Kidney (tissue), 14 donors: Measurements from ENCODE around the gene PIEZO2. TPM values are rescaled to one million over a fixed set of nuclear protein-coding genes. Genes with fewer than 3 reads are reported as not detected.

Experiments used
- DNase-seq, 5 donors: peaks; one replicate each; pipeline ENCODE4 v3.0.0-alpha.2; 2013 to 2020
- FAIRE-seq: peaks from 2 replicates; lab custom pipeline; 2012; peaks lifted over from hg19 to GRCh38; lab: Jason Lieb, UNC
- H3K27ac ChIP-seq, 2 donors: one replicate each; pipeline ENCODE4 v1.7.0; 2013; ENCODE audit warnings: low read depth in 2 of 2, low read length in 2 of 2, inconsistent platforms in 1 of 2
- H3K27me3 ChIP-seq: one replicate; pipeline ENCODE4 v1.7.1; 2013; ENCODE audit warnings: low read length, inconsistent platforms; ENCODE audit not compliant: control insufficient read depth, insufficient read depth
- H3K36me3 ChIP-seq, 3 donors: one replicate each; pipeline versions ENCODE4 v1.7.0 to v1.7.1; 2013; ENCODE audit warnings: low read length in 3 of 3, control low read depth in 1 of 3, inconsistent platforms in 1 of 3; ENCODE audit not compliant: insufficient read depth in 3 of 3, control insufficient read depth in 2 of 3
- H3K4me1 ChIP-seq, 3 donors: one replicate each; pipeline versions ENCODE4 v1.7.0 to v1.7.1; 2013; ENCODE audit warnings: low read length in 3 of 3, inconsistent platforms in 1 of 3, low read depth in 1 of 3; ENCODE audit not compliant: control insufficient read depth in 2 of 3, insufficient read depth in 2 of 3
- H3K4me3 ChIP-seq, 3 donors: one replicate each; pipeline versions ENCODE4 v1.7.0 to v1.8.1; 2013; ENCODE audit warnings: low read length in 3 of 3, control low read depth in 1 of 3, inconsistent platforms in 1 of 3
- H3K9ac ChIP-seq, 3 donors: one replicate each; pipeline versions ENCODE4 v1.7.0 to v1.7.1; 2013; ENCODE audit warnings: low read length in 3 of 3, control low read depth in 1 of 3, inconsistent platforms in 1 of 3
- H3K9me3 ChIP-seq, 3 donors: one replicate each; pipeline versions ENCODE4 v1.7.0 to v1.7.1; 2013; ENCODE audit warnings: low read length in 3 of 3, control low read depth in 1 of 3, inconsistent platforms in 1 of 3; ENCODE audit not compliant: control insufficient read depth in 2 of 3, insufficient read depth in 1 of 3
- intact Hi-C: fragments of 100-400 bp; cut with DNase I; formaldehyde crosslinking; loops from one replicate; pipeline ENCODE4 v1.11.1; 2022
- polyA plus RNA-seq: library from polyadenylated mRNA; stranded (reverse); fragments of 350-450 nt; fragmentation: Illumina TruSeq; extraction: RNeasy Lipid Tissue Mini Kit (QIAGEN cat#74804); gene quantifications from one replicate; pipeline ENCODE4 v1.2.3, GENCODE V29; 2014; ENCODE audit warnings: low read depth, low replicate concordance; ENCODE audit not compliant: insufficient read depth
- total RNA-seq: library from RNA; stranded (reverse); fragmentation: NEBNext Ultra II Directional; extraction: Animal tissue kit (Norgen Biotek cat#: 25700); gene quantifications from one replicate; pipeline ENCODE4 v1.2.1, GENCODE V29; 2021
- TF ChIP-seq, protein P1 (sequence below): IDR thresholded peaks from 3 replicates; pipeline ENCODE4 v1.5.1; 2012; ENCODE audit warnings: mild to moderate bottlenecking, moderate library complexity, borderline replicate concordance; ENCODE audit not compliant: insufficient read depth; ENCODE audit errors: extremely low read depth
- donor health status: control.
- donor health status: control.
- donor health status: control.
- donor health status: control.
- donor health status: control.
- donor health status: DM: yes; HTN: yes; CAD: no.
- donor health status: Normal renal cell carcinoma (clear cell type).

Gene PIEZO2
- total and polyA plus RNA-seq, 2 donors from 2014 or later: 1.1 to 4.1 TPM

DNA sequence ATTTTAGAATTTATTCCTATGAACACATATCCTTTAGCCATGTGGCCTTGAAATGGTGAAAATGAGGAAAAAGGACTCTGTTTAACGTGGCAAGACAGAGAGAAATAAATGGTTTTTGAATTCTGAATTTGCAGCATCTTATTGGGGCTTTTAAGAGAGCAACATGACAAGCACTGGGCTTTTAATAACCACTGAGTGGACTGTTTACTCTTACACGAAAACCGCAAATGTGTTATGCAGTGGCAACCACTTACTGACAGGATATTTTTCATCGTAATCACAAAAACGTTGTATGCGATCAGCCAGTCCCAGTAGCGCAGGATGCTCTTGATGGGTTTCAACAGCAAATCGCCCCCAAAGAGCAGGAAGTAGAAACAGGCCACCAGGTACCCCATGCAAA, 397.0 kb downstream of the PIEZO2 start:
- TF ChIP-seq, protein P1, sequence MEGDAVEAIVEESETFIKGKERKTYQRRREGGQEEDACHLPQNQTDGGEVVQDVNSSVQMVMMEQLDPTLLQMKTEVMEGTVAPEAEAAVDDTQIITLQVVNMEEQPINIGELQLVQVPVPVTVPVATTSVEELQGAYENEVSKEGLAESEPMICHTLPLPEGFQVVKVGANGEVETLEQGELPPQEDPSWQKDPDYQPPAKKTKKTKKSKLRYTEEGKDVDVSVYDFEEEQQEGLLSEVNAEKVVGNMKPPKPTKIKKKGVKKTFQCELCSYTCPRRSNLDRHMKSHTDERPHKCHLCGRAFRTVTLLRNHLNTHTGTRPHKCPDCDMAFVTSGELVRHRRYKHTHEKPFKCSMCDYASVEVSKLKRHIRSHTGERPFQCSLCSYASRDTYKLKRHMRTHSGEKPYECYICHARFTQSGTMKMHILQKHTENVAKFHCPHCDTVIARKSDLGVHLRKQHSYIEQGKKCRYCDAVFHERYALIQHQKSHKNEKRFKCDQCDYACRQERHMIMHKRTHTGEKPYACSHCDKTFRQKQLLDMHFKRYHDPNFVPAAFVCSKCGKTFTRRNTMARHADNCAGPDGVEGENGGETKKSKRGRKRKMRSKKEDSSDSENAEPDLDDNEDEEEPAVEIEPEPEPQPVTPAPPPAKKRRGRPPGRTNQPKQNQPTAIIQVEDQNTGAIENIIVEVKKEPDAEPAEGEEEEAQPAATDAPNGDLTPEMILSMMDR: no peak
- H3K9ac ChIP-seq: no peak overlapping the region
- H3K4me3 ChIP-seq: no peak overlapping the region
- no peaks in the 10 kb centered on the region for H3K27me3 ChIP-seq
- intact Hi-C loops: no loop called here
- DNase-seq: no peak
- H3K4me1 ChIP-seq: no peaks in the 10 kb centered on the region
- H3K36me3 ChIP-seq: no peaks in the 10 kb centered on the region
- H3K27ac ChIP-seq: no peak overlapping the region
- no peaks in the 10 kb centered on the region for H3K9me3 ChIP-seq
- no peak for FAIRE-seq

DNA sequence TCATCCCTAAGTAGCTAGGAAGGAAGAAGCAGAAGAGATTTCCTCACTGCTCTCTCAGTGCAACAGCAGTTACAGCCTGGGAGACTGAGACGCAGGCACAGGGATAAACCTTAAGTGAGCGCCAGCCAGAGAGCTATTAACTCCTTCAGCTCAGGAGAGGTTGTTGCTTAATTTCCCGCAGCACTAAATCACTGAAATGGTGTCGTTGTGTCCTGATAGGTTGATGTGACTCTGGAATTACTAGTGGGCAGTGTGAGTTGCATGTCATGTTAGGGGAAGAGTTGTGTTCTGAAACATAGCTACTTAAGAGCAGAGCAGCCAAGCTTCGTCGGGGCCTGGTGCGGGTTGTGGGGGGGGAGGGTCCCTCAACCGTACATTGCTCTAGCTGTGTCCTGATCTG, 397.7 kb downstream of the PIEZO2 start:
- no peaks in the 10 kb centered on the region for H3K9me3 ChIP-seq
- H3K27me3 ChIP-seq: no peaks in the 10 kb centered on the region
- intact Hi-C loops: no loop called here
- H3K4me1 ChIP-seq: no peaks in the 10 kb centered on the region
- no peak overlapping the region for H3K9ac ChIP-seq
- DNase-seq: peak in 3 of 5 donors; percentile 22 to 57 (median 48)
- no peak overlapping the region for H3K4me3 ChIP-seq
- H3K27ac ChIP-seq: no peak overlapping the region
- TF ChIP-seq, protein P1: no peak
- no peaks in the 10 kb centered on the region for H3K36me3 ChIP-seq
- no peak for FAIRE-seq

DNA sequence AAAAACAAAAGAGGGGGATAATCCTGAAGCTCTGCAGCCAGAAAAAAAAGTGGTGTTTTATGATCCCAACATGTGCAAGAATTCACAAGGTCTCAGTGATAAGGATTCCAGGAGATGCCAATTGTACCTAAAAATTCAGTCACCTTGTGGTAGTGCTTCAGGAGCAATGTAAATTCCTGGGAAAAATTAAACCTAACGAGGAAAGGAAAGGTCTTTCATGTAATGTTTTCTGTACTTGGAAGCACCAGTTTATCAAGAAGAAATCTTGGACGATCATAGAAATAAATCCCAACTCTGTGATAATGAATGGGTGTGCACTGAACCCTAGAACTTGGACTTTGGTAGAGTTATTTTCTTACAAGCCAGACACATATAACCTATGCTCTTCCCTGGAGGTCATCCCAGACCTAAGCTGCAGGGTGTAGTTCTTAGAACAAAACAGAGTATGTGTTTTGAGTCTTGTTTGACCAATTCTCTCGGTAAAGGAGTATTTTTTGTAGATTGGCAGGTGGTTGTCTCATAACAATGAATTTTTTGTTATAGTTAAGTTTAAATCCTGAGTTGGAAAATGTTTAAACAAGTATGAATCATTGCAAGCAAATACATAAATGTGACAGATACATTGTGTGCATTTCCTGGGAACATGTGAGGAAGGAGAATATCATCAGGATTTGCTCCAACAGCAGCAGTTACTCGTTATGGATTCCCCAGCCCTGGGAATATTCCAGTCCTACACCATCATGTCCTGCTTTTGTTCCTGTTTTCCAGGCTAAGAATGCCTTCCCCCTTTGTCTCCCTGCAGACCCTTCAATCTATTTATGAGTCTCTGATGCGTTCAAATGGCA, 399.0 kb downstream of the PIEZO2 start:
- no peak overlapping the region for H3K27ac ChIP-seq
- no peaks in the 10 kb centered on the region for H3K36me3 ChIP-seq
- TF ChIP-seq, protein P1: no peak
- H3K9me3 ChIP-seq: no peaks in the 10 kb centered on the region
- intact Hi-C loops: no loop called here
- H3K4me1 ChIP-seq: no peaks in the 10 kb centered on the region
- H3K27me3 ChIP-seq: no peaks in the 10 kb centered on the region
- DNase-seq (no peak), FAIRE-seq (no peak)
- no peak overlapping the region for H3K4me3 ChIP-seq
- H3K9ac ChIP-seq: no peak overlapping the region
